Measurements from ENCODE around the gene FGF21.

DNA sequence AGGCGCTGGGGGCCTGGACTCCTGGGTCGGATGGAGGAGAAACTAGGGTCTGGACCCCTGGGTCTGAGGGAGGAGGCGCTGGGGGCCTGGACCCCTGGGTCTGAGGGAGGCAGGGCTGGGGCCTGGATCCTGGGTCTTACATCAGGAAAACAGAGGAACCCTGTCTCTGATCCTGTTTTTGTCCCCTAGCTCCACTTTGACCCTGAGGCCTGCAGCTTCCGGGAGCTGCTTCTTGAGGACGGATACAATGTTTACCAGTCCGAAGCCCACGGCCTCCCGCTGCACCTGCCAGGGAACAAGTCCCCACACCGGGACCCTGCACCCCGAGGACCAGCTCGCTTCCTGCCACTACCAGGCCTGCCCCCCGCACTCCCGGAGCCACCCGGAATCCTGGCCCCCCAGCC is 2.4 kb downstream of the FGF21 start:
- TF ChIP-seq, protein P1, sequence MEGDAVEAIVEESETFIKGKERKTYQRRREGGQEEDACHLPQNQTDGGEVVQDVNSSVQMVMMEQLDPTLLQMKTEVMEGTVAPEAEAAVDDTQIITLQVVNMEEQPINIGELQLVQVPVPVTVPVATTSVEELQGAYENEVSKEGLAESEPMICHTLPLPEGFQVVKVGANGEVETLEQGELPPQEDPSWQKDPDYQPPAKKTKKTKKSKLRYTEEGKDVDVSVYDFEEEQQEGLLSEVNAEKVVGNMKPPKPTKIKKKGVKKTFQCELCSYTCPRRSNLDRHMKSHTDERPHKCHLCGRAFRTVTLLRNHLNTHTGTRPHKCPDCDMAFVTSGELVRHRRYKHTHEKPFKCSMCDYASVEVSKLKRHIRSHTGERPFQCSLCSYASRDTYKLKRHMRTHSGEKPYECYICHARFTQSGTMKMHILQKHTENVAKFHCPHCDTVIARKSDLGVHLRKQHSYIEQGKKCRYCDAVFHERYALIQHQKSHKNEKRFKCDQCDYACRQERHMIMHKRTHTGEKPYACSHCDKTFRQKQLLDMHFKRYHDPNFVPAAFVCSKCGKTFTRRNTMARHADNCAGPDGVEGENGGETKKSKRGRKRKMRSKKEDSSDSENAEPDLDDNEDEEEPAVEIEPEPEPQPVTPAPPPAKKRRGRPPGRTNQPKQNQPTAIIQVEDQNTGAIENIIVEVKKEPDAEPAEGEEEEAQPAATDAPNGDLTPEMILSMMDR (IDR thresholded peaks at IDR 0.05) = no peak
- TF ChIP-seq POLR2A (IDR thresholded peaks at IDR 0.05) = no peak
